SKM-1 (cell line): Measurements from ENCODE around the gene HPN.
"Not testable (repeated sequence)": the region's sequence is repeated elsewhere in the genome, so short reads cannot be mapped to it uniquely, and the experiment has no call there.

Experiments used
- DNase-seq: peaks from one replicate; lab custom pipeline; 2025; ENCODE audit not compliant: unreplicated experiment; lab: John Stamatoyannopoulos, UW

Gene HPN

GRCh38 chr19:35008891-35009341 lies 32.6 kb upstream of the HPN start:
- DNase-seq, result no peak

- DNase-seq, result no peak
Measured at GRCh38 chr19:35009424-35010415, 31.8 kb upstream of the HPN start.

GRCh38 chr19:35011091-35011689 lies 30.3 kb upstream of the HPN start:
- peak; percentile 7 for DNase-seq

DNA sequence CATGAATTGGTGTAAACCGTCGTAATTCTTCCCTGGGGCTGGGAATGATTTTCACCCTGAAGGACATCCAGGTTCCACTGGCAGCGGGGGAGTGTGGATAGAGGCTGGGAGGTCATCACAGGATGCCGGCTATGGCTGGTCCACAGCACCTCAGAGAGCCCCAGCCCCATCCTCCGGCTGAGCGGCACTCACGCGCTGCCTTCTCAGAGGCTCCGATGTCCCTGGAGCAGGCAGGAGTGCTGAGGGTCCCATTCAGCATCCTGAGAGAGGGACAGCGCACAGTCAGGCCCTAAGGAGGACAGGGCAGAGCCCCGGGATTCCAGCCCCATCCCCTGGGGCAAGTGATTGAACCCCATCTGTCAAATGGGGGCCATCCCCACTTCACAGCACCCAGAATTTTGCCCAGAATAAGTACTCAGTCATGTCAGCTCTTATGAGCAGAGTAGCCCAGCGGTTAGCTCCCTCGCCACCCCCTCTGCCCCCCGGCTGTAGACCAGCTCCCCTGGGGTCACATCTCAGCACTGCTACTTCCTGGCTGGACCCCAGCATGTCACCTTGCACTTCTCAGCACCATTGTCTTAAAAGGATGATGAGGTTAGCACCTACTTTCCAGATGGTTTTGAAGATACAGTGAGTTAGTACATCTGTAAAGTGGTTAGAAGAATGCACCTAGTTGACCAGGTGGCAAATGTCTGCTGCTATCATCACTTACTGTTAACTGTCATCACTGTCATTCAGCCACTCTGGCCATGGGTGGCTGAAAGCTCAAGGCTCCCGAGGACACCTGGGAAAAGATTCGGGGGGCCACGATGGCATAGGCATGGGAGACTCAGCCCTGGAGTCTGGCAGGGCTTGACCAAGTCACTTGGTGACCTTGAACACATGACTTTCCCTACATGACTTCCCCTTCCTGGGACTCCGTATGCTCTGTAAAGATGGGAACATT lies 29.5 kb upstream of the HPN start:
- no peak for DNase-seq

GRCh38 chr19:35013041-35013819 lies 28.3 kb upstream of the HPN start:
- peak; percentile 13 for DNase-seq

- DNase-seq, result peak; percentile 87
Measured at GRCh38 chr19:35013820-35014754, 27.4 kb upstream of the HPN start.

DNA sequence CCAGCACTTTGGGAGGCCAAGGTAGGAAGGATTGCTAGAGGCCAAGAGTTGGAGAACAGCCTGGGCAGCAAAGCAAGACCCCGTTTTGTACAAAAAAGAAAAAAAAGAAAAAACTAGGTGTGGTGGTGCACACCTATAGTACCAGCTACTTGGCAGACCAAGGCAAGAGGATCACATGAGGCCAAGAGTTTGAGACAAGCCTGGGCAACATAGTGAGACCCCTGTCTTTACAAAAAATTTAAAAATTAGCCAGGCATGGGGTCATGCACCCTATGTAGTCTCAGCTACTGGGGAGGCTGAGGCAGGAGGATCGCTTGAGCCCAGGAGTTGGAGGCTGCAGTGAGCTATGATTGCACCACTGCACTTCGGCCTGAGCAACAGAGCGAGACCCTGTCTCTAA lies 26.7 kb upstream of the HPN start:
- DNase-seq, result not testable (repeated sequence)

GRCh38 chr19:35015270-35015953 lies 26.1 kb upstream of the HPN start:
- no peak for DNase-seq

GRCh38 chr19:35015954-35016351 lies 25.6 kb upstream of the HPN start:
- DNase-seq, result no peak

- no peak for DNase-seq
Measured at GRCh38 chr19:35017507-35017906, 24.0 kb upstream of the HPN start.

DNA sequence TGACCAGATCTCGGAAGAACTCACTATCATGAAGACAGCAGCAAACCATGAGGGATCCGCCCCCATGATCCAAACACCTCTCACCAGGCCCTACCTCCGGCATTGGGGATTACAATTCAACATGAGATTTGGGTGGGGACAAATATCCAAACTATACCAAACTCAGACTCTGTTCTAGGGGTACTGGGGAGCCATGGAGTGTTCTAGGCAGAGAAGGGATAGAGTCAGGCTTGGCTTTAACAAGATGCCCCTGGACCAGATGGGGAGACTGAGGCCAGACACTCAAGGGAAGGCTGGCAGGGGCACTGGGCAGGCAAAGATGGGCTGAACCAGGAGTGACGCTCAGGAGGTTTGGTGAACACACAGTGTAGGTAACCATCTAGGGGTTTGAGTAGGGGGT lies 23.1 kb upstream of the HPN start:
- DNase-seq, result no peak

GRCh38 chr19:35019144-35019543 lies 22.4 kb upstream of the HPN start:
- DNase-seq, result no peak

DNA sequence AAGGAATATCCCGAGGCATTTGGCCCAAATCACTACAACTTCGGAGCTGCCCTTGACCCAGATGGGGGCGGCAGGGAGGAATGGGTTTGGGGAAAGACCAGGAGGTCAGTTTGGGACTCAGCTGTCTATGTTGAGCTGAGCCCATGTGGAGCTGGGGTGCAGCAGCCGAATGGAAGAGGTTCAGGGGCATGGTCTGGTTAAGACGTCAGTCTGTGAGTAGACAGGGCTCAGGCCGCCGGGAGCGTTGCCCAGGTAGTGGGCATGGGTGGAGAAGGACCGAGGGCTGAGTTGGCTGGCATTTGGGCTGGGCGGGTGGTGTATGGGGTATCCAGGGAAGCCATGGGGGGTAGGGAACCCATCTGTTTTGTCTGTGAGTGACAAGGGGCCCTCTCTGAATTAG lies 20.5 kb upstream of the HPN start:
- DNase-seq, result no peak

DNA sequence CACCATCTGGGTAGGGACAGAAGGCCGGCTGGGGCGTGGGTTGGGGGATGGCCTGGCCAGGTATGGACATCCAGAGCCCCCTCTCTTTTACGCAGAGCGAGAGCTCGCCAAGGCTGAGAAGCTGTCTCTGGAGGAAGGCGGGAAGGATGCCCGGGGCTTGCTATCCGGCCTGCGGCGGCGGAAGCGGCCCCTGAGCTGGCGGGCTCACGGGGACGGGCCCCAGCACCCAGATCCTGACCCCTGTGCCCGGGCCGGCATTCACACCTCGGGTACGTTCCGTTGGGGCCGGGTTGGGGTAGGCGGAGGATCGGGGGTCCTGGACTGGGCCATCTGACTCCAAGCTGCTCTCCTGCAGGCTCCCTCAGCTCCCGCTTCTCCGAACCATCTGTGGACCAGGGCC lies 19.9 kb upstream of the HPN start:
- no peak for DNase-seq

- no peak for DNase-seq
Measured at GRCh38 chr19:35022460-35022859, 19.1 kb upstream of the HPN start.

DNA sequence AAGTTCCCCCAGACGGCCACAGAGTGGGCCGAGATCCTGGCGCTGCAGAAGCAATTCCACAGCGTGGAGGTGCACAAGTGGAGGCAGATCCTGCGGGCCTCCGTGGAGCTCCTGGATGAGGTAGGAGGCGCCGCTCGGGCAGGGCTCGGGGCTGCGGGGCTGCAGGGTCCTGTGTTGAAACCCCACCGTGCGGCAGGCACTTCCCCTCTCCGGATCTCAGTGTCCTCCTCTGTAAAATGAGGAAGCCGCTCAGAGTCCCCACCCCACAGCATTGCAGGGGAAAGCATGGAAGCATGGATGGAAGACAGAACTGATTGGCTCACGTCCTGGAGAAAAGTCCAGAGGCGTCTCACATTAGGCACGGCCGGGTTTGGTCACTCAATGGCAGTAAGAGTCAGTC lies 18.1 kb upstream of the HPN start:
- no peak for DNase-seq

GRCh38 chr19:35024095-35024494 lies 17.4 kb upstream of the HPN start:
- no peak for DNase-seq

DNA sequence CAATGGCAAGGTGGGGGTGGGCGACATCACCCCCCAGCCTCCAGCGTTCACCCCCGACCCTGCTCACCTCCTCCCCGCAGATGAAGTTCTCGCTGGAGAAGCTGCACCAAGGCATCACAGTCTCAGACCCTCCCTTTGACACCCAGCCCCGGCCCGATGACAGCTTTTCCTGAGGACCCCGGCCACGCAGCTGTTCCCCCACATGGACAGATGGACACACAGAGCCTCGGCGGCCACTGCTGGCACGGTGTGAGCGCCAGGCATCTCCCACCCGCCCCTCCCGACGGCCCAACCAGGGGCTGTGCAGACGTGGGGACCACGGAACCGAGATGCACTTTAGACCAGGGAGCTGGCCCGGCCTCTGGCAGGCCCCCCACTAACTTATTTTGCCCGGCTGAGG lies 15.6 kb upstream of the HPN start:
- DNase-seq, result no peak

DNA sequence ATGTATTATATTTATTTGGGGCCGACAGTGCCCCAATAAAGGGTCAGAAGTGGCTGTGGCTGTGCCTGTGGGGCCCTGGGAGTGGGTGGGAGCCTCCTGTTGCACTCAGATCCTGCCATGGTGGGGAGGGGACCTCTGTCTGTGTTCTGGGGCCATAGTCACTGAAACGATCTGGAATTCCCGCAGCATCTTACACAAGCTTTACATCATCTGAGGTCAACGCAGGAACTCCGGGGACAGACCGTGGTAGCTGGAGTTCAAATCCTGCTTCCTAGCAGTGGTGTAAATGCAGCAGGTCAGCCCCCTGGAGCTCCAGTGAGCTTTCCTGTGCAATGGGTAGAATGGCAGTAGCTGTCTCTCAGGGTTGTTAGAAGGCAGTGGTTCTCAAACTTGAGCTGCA lies 15.1 kb upstream of the HPN start:
- no peak for DNase-seq
